ENCODE results near the gene M6PR.
"Not testable (repeated sequence)": the region's sequence is repeated elsewhere in the genome, so short reads cannot be mapped to it uniquely, and the experiment has no call there.

Gene M6PR

DNA sequence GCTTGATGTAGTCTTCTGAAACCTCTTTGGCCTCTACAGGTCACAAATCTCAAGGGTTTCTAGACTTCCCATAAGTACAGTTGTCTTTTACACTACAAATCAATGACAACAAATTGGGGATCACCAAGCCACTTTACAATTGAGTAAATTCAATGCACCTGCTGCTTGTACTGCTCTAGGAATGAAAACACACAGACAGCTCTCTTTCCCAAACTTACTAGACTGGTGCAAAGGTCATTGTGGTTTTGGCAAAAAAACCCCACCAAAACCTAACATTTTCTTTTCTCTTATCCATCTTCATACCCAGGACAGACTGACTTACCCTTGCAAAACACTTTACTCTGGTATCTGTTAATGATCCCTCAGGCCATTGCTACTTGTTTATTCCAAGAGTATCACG is 2.7 kb downstream of the M6PR start:
- H3K4me3 ChIP-seq (replicated peaks in 1 of 2; ENCODE audit: low read depth in 2 of 2, low read length in 2 of 2), result no peak overlapping the region
- TF ChIP-seq, protein P1, sequence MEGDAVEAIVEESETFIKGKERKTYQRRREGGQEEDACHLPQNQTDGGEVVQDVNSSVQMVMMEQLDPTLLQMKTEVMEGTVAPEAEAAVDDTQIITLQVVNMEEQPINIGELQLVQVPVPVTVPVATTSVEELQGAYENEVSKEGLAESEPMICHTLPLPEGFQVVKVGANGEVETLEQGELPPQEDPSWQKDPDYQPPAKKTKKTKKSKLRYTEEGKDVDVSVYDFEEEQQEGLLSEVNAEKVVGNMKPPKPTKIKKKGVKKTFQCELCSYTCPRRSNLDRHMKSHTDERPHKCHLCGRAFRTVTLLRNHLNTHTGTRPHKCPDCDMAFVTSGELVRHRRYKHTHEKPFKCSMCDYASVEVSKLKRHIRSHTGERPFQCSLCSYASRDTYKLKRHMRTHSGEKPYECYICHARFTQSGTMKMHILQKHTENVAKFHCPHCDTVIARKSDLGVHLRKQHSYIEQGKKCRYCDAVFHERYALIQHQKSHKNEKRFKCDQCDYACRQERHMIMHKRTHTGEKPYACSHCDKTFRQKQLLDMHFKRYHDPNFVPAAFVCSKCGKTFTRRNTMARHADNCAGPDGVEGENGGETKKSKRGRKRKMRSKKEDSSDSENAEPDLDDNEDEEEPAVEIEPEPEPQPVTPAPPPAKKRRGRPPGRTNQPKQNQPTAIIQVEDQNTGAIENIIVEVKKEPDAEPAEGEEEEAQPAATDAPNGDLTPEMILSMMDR (IDR thresholded peaks at IDR 0.05; ENCODE audit: low read depth, low read length), result no peak
- DNase-seq (ENCODE audit: low read depth in 2 of 2), result no peak

DNA sequence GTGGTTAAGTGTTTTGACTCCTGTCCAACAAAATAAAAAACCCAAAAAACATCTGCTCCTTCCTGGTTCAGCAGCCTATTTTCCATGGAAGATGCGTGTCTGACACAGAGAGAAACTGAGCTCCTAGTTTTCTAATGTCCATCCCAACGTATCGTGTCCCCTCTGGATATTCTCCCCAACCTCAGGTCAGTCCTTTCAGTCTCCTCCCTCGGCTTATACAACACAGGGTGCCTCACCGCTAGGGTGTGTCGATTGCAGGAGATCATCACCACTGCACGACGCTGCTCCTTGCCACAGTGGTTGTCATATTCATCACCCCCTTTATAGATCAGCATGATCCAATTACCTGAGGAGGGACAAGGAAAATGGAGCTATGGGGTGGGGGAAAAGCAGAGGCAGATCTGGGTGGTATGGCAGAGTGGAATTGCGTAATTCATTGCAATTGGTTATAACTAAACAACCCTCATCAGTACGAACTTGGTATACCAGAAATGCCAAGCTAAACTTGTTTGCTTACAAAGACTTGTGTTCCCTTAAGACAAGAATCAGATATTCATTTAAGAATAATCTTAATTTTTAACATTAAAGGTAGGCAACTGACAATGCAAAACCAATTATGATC is 5.8 kb downstream of the M6PR start:
- TF ChIP-seq, protein P1 (IDR thresholded peaks at IDR 0.05; ENCODE audit: low read depth, low read length), result no peak
- no peak for DNase-seq (ENCODE audit: low read depth in 2 of 2)
- no peak overlapping the region for H3K4me3 ChIP-seq (replicated peaks in 1 of 2; ENCODE audit: low read depth in 2 of 2, low read length in 2 of 2)

DNA sequence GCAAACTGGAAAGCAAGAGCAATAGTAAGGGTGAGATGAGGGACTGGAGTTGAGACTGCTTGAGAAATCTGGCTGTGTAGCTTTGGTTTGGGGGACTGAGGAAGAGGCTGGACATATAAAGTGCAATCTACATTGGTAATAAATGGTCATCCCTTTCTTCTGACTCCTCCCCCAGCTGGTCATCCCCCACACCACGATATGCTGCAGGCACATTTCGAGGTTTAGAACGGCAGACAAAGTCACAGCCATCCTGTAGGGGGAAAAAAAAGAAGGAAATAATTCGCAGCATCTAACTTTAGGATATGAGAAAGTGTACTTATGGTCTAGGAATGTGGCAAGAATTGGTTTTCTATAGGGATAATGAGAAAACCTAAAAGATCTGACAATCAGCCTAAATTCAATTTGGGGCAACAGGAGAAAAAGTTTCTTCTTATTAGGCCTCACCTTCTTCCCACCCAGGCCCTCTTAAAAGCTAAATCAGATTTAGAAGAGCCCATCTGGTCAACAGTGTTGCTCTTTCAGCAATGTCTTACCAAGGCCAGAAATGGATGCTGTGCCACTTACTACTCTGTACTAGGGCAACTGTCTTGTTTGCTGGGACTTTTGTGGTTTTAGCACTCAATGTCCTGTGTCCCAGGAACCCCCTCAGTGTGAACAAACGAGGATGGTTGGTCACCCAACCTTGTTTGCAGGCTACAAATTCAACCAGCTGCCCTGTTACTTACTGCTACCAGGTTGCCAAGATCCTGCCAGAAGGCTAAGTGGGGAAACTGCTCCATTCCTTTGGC is 7.6 kb downstream of the M6PR start:
- no peak overlapping the region for H3K4me3 ChIP-seq (replicated peaks in 1 of 2; ENCODE audit: low read depth in 2 of 2, low read length in 2 of 2)

DNA sequence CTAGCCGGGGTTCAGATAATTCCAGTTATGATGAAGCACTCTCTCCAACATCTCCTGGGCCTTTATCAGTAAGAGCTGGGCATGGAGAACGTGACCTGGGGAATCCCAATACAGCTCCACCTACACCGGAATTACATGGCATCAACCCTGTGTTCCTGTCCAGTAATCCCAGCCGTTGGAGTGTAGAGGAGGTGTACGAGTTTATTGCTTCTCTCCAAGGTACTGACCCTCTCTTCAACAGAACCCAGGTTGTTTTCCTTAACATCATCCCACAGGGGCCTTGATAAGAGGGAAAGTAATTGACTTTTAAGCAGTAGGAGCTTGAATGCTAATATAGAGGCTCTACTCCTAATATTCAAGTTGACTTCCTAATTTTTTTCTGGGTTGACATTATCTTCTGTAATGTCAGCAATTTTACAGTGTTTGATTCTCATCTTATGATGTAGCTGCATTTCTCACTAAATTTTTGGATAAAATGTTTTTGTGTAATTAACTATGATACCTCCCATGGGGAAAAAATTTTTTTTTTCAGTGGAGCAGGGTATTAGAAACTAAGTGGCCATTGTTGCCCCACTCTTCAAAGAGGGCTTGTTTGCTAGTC is 11.5 kb downstream of the M6PR start:
- not testable (repeated sequence) for DNase-seq (ENCODE audit: low read depth in 2 of 2); H3K4me3 ChIP-seq (replicated peaks in 1 of 2; ENCODE audit: low read depth in 2 of 2, low read length in 2 of 2)

More for the DNA sequence above, 7.6 kb downstream of the M6PR start:
- TF ChIP-seq, protein P1 (IDR thresholded peaks at IDR 0.05; ENCODE audit: low read depth, low read length), result no peak
- no peak for DNase-seq (ENCODE audit: low read depth in 2 of 2)

DNA sequence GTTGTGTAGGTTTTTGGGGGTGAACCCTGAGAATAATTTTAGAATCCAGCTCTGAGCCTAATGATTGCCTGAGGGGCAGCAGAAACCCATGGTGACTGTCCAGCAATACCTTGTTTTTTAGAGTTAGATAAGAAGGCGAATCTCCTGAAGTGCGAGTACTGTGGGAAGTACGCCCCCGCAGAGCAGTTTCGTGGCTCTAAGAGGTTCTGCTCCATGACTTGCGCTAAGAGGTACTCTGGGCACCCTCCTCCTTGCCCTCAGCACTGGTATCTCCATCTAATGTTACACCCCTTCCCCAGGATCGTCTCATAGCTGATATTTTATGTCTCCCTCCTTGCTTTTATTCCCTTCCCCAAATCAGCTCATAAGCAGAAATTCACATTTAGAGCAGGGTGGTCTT is 12.7 kb downstream of the M6PR start:
- TF ChIP-seq, protein P1 (IDR thresholded peaks at IDR 0.05; ENCODE audit: low read depth, low read length), result no peak
- no peak overlapping the region for H3K4me3 ChIP-seq (replicated peaks in 1 of 2; ENCODE audit: low read depth in 2 of 2, low read length in 2 of 2)
- DNase-seq (ENCODE audit: low read depth in 2 of 2), result no peak

DNA sequence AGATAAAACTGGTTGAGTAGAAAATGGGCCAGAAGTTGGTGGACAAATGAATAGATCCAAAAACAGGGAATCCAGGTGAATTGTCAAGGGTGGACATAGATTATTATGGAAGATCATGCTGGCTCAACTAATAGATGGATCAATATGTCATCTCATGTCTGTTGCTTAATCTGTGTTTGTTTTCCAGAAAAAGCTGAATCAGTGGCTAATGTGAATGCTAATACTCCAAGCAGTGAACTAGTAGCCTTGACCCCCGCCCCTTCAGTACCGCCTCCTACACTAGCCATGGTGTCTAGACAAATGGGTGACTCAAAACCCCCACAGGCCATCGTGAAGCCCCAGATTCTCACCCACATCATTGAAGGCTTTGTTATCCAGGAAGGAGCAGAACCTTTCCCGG is 15.4 kb downstream of the M6PR start:
- H3K4me3 ChIP-seq (replicated peaks in 1 of 2; ENCODE audit: low read depth in 2 of 2, low read length in 2 of 2); DNase-seq (ENCODE audit: low read depth in 2 of 2): not testable (repeated sequence)

DNA sequence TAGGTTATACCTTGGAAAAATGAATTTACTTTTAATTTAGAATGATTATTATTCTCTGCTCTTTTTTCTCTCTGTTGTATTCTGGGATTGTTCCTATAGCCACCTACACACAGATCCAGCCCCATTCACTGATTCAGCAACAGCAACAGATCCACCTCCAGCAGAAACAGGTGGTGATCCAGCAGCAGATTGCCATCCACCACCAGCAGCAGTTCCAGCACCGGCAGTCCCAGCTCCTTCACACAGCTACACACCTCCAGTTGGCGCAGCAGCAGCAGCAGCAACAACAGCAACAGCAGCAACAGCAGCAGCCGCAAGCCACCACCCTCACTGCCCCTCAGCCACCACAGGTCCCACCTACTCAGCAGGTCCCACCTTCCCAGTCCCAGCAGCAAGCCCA is 17.0 kb downstream of the M6PR start:
- not testable (repeated sequence) for DNase-seq (ENCODE audit: low read depth in 2 of 2); H3K4me3 ChIP-seq (replicated peaks in 1 of 2; ENCODE audit: low read depth in 2 of 2, low read length in 2 of 2)

DNA sequence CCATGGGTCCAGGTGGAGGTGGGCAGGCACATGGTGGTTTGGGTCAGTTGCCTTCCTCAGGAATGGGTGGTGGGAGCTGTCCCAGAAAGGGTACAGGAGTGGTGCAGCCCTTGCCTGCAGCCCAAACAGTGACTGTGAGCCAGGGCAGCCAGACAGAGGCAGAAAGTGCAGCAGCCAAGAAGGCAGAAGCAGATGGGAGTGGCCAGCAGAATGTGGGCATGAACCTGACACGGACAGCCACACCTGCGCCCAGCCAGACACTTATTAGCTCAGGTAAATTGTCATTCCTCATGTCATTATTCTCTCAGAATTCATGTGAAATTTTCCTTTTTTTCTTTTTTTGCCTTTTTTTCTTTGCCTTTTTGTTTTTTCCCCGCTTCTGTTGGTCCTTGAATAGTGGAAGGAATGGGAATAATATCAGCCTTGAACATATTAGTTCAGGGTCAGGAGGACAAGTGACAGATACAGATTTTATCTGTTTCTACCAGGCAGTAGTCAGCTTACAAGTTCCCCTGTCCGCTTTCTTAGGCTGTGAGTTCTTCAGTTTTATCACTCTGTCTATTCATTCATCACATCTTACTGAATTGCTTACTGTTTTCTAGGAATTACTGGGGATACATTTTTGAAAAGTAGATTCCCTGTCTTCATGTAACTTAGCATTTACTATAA is 18.7 kb downstream of the M6PR start:
- not testable (repeated sequence) for DNase-seq (ENCODE audit: low read depth in 2 of 2)

More for the DNA sequence above, 18.7 kb downstream of the M6PR start:
- H3K4me3 ChIP-seq (replicated peaks in 1 of 2; ENCODE audit: low read depth in 2 of 2, low read length in 2 of 2), result not testable (repeated sequence)
